Measurements from ENCODE around the gene STK38L.

Gene STK38L

GRCh38 chr12:27290501-27291168, 46.5 kb downstream of the STK38L start:
- H3K9me3 ChIP-seq (ENCODE audit: low read length): no peaks in the 10 kb centered on the region
- peaks cover 9% of the 10 kb centered on the region for H3K4me1 ChIP-seq (ENCODE audit: insufficient read depth, low read length)
- no peak overlapping the region for H3K4me3 ChIP-seq (ENCODE audit: low read length)
- no peak overlapping the region for H2AFZ ChIP-seq (ENCODE audit: low read depth, low read length)
- no peaks in the 10 kb centered on the region for H3K36me3 ChIP-seq (ENCODE audit: insufficient read depth, low read length)
- H3K27me3 ChIP-seq (ENCODE audit: insufficient read depth, low read length): no peaks in the 10 kb centered on the region

GRCh38 chr12:27291862-27292261, 47.8 kb downstream of the STK38L start:
- Histone ChIP-seq H3K36me3 (ENCODE audit: insufficient read depth, low read length) (no peaks in the 10 kb centered on the region), H3K27me3 (ENCODE audit: insufficient read depth, low read length) (no peaks in the 10 kb centered on the region), H2AFZ (ENCODE audit: low read depth, low read length) (no peak overlapping the region), H3K4me3 (ENCODE audit: low read length) (no peak overlapping the region), H3K4me1 (ENCODE audit: insufficient read depth, low read length) (peaks cover 7% of the 10 kb centered on the region), H3K9me3 (ENCODE audit: low read length) (no peaks in the 10 kb centered on the region)

- H3K27me3 ChIP-seq (ENCODE audit: insufficient read depth, low read length): no peaks in the 10 kb centered on the region
Observed at GRCh38 chr12:27292718-27293117, 48.6 kb downstream of the STK38L start.

GRCh38 chr12:27293463-27293862, 49.4 kb downstream of the STK38L start:
- H3K27me3 ChIP-seq (ENCODE audit: insufficient read depth, low read length): no peaks in the 10 kb centered on the region

More at GRCh38 chr12:27292718-27293117, 48.6 kb downstream of the STK38L start:
- Histone ChIP-seq H3K4me1 (ENCODE audit: insufficient read depth, low read length) (peaks cover 7% of the 10 kb centered on the region), H3K36me3 (ENCODE audit: insufficient read depth, low read length) (peaks cover 4% of the 10 kb centered on the region), H2AFZ (ENCODE audit: low read depth, low read length) (no peak overlapping the region), H3K4me3 (ENCODE audit: low read length) (no peak overlapping the region), H3K9me3 (ENCODE audit: low read length) (no peaks in the 10 kb centered on the region)

GRCh38 chr12:27296674-27297073, 52.6 kb downstream of the STK38L start:
- Histone ChIP-seq H3K36me3 (ENCODE audit: insufficient read depth, low read length) (peaks cover 31% of the 10 kb centered on the region), H3K9me3 (ENCODE audit: low read length) (peaks cover 9% of the 10 kb centered on the region), H3K4me1 (ENCODE audit: insufficient read depth, low read length) (no peaks in the 10 kb centered on the region), H3K4me3 (ENCODE audit: low read length) (no peak overlapping the region), H3K27me3 (ENCODE audit: insufficient read depth, low read length) (no peaks in the 10 kb centered on the region), H2AFZ (ENCODE audit: low read depth, low read length) (no peak overlapping the region)

More at GRCh38 chr12:27293463-27293862, 49.4 kb downstream of the STK38L start:
- H3K4me3 ChIP-seq (ENCODE audit: low read length): no peak overlapping the region
- H3K9me3 ChIP-seq (ENCODE audit: low read length): peaks cover under 1% of the 10 kb centered on the region
- peaks cover 7% of the 10 kb centered on the region for H3K4me1 ChIP-seq (ENCODE audit: insufficient read depth, low read length)
- peaks cover 9% of the 10 kb centered on the region for H3K36me3 ChIP-seq (ENCODE audit: insufficient read depth, low read length)
- H2AFZ ChIP-seq (ENCODE audit: low read depth, low read length): no peak overlapping the region

- H3K4me3 ChIP-seq (ENCODE audit: low read length): no peak overlapping the region
- peaks cover 9% of the 10 kb centered on the region for H3K9me3 ChIP-seq (ENCODE audit: low read length)
- H3K36me3 ChIP-seq (ENCODE audit: insufficient read depth, low read length): peaks cover 34% of the 10 kb centered on the region
- H3K27me3 ChIP-seq (ENCODE audit: insufficient read depth, low read length): no peaks in the 10 kb centered on the region
- no peaks in the 10 kb centered on the region for H3K4me1 ChIP-seq (ENCODE audit: insufficient read depth, low read length)
- H2AFZ ChIP-seq (ENCODE audit: low read depth, low read length): no peak overlapping the region
Observed at GRCh38 chr12:27297566-27297965, 53.5 kb downstream of the STK38L start.

- Histone ChIP-seq H3K36me3 (ENCODE audit: insufficient read depth, low read length) (peaks cover 43% of the 10 kb centered on the region), H3K27me3 (ENCODE audit: insufficient read depth, low read length) (no peaks in the 10 kb centered on the region), H3K4me3 (ENCODE audit: low read length) (no peak overlapping the region), H2AFZ (ENCODE audit: low read depth, low read length) (no peak overlapping the region), H3K9me3 (ENCODE audit: low read length) (peaks cover 9% of the 10 kb centered on the region), H3K4me1 (ENCODE audit: insufficient read depth, low read length) (no peaks in the 10 kb centered on the region)
Observed at GRCh38 chr12:27299102-27299501, 55.0 kb downstream of the STK38L start.

- Histone ChIP-seq H3K4me3 (ENCODE audit: low read length) (no peak overlapping the region), H3K9me3 (ENCODE audit: low read length) (peaks cover 9% of the 10 kb centered on the region), H3K4me1 (ENCODE audit: insufficient read depth, low read length) (no peaks in the 10 kb centered on the region), H3K27me3 (ENCODE audit: insufficient read depth, low read length) (no peaks in the 10 kb centered on the region), H3K36me3 (ENCODE audit: insufficient read depth, low read length) (peaks cover 43% of the 10 kb centered on the region), H2AFZ (ENCODE audit: low read depth, low read length) (no peak overlapping the region)
Observed at GRCh38 chr12:27300226-27300625, 56.1 kb downstream of the STK38L start.

GRCh38 chr12:27303139-27304111, 59.3 kb downstream of the STK38L start:
- H3K4me1 ChIP-seq (ENCODE audit: insufficient read depth, low read length): no peaks in the 10 kb centered on the region
- no peaks in the 10 kb centered on the region for H3K27me3 ChIP-seq (ENCODE audit: insufficient read depth, low read length)
- no peak overlapping the region for H2AFZ ChIP-seq (ENCODE audit: low read depth, low read length)
- H3K36me3 ChIP-seq (ENCODE audit: insufficient read depth, low read length): peaks cover 36% of the 10 kb centered on the region
- H3K4me3 ChIP-seq (ENCODE audit: low read length): no peak overlapping the region
- peaks cover 9% of the 10 kb centered on the region for H3K9me3 ChIP-seq (ENCODE audit: low read length)

GRCh38 chr12:27304856-27305255, 60.8 kb downstream of the STK38L start:
- Histone ChIP-seq H3K4me3 (ENCODE audit: low read length) (no peak overlapping the region), H3K4me1 (ENCODE audit: insufficient read depth, low read length) (no peaks in the 10 kb centered on the region), H3K27me3 (ENCODE audit: insufficient read depth, low read length) (no peaks in the 10 kb centered on the region), H3K9me3 (ENCODE audit: low read length) (no peaks in the 10 kb centered on the region), H3K36me3 (ENCODE audit: insufficient read depth, low read length) (peaks cover 36% of the 10 kb centered on the region), H2AFZ (ENCODE audit: low read depth, low read length) (no peak overlapping the region)

- Histone ChIP-seq H3K9me3 (ENCODE audit: low read length) (no peaks in the 10 kb centered on the region), H3K4me3 (ENCODE audit: low read length) (no peak overlapping the region), H3K27me3 (ENCODE audit: insufficient read depth, low read length) (no peaks in the 10 kb centered on the region), H3K36me3 (ENCODE audit: insufficient read depth, low read length) (peaks cover 32% of the 10 kb centered on the region), H3K4me1 (ENCODE audit: insufficient read depth, low read length) (no peaks in the 10 kb centered on the region), H2AFZ (ENCODE audit: low read depth, low read length) (no peak overlapping the region)
Observed at GRCh38 chr12:27305673-27306456, 61.8 kb downstream of the STK38L start.

GRCh38 chr12:27309293-27309994, 65.4 kb downstream of the STK38L start:
- H3K4me3 ChIP-seq (ENCODE audit: low read length): no peak overlapping the region
- no peak overlapping the region for H2AFZ ChIP-seq (ENCODE audit: low read depth, low read length)
- no peaks in the 10 kb centered on the region for H3K4me1 ChIP-seq (ENCODE audit: insufficient read depth, low read length)
- H3K27me3 ChIP-seq (ENCODE audit: insufficient read depth, low read length): no peaks in the 10 kb centered on the region
- H3K36me3 ChIP-seq (ENCODE audit: insufficient read depth, low read length): peaks cover 34% of the 10 kb centered on the region
- no peaks in the 10 kb centered on the region for H3K9me3 ChIP-seq (ENCODE audit: low read length)
